K562 (cell line): ENCODE results near the gene CDC26.

Experiments
- EP300 ChIP-seq: IDR thresholded peaks from 2 replicates; pipeline ENCODE4 v1.6.1; 2012; ENCODE audit warnings: low read length, improper control_type of control experiment
- KLF16 ChIP-seq: IDR thresholded peaks from 2 replicates; pipeline ENCODE4 v1.6.1; 2016; ENCODE audit warnings: antibody characterized with exemption
- PHF21A ChIP-seq: fragments of 450-650 bp; IDR thresholded peaks from 2 replicates; pipeline ENCODE4 v1.6.1; 2017; ENCODE audit warnings: low read depth, borderline replicate concordance
- POLR2AphosphoS5 ChIP-seq: IDR thresholded peaks from 2 replicates; pipeline ENCODE4 v1.6.1; 2011; ENCODE audit warnings: mild to moderate bottlenecking, low read depth, low read length, moderate library complexity; ENCODE audit not compliant: control insufficient read depth, insufficient read depth
- TEAD2 ChIP-seq: fragments of 450-650 bp; IDR thresholded peaks from 2 replicates; pipeline ENCODE4 v1.6.1; 2016; ENCODE audit warnings: missing genetic modification characterization, control low read depth, missing compliant biosample characterization
- ZBTB7A ChIP-seq: IDR thresholded peaks from 2 replicates; pipeline ENCODE4 v1.6.1; 2011; ENCODE audit warnings: low read depth, mild to moderate bottlenecking, low read length, moderate library complexity, borderline replicate concordance; ENCODE audit not compliant: control insufficient read depth
- ZFP36 ChIP-seq: fragments of 150-350 bp; IDR thresholded peaks from 2 replicates; pipeline ENCODE4 v1.6.1; 2018; ENCODE audit warnings: low read length, low read depth; ENCODE audit not compliant: partially characterized antibody
- TF ChIP-seq, protein P1 (sequence below), 3 experiments: IDR thresholded peaks in 2 of 3; conservative IDR thresholded peaks in 1 of 3; 2 replicates each; pipeline ENCODE4 v1.5.1; 2011 to 2012; ENCODE audit warnings: low read length in 3 of 3, mild to moderate bottlenecking in 3 of 3, control low read depth in 2 of 3, improper control_type of control experiment in 1 of 3, inconsistent platforms in 1 of 3, low read depth in 1 of 3, mixed read lengths in 1 of 3, moderate library complexity in 1 of 3; ENCODE audit not compliant: insufficient read depth in 2 of 3
- TF ChIP-seq, protein P2 (sequence below): fragments of 250-450 bp; sonication (Bioruptor Pico); IDR thresholded peaks from 2 replicates; pipeline ENCODE4 v1.8.0; 2021; ENCODE audit warnings: moderate library complexity, mild to moderate bottlenecking, inconsistent platforms

DNA sequence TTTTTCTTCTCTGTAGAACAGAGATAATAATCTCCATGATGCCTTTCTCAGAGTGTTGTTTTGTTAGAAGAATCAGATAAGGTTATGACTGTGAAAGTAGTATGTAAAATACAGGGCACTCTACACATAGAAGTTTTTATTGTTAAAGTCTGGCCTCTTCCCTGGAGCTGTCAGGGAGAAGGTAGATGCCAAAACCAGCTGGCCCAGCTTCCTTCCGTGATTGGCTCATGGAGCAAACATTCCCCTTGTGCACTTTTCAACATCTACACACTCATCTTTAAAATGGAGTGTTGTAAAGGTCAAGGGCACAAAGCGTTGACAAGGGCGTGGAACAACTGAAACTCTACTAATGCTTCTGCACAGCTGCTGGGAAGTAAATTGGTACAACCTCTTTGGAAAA, 35.2 kb upstream of the CDC26 start:
- no peak for TF ChIP-seq EP300
- TF ChIP-seq, protein P1, sequence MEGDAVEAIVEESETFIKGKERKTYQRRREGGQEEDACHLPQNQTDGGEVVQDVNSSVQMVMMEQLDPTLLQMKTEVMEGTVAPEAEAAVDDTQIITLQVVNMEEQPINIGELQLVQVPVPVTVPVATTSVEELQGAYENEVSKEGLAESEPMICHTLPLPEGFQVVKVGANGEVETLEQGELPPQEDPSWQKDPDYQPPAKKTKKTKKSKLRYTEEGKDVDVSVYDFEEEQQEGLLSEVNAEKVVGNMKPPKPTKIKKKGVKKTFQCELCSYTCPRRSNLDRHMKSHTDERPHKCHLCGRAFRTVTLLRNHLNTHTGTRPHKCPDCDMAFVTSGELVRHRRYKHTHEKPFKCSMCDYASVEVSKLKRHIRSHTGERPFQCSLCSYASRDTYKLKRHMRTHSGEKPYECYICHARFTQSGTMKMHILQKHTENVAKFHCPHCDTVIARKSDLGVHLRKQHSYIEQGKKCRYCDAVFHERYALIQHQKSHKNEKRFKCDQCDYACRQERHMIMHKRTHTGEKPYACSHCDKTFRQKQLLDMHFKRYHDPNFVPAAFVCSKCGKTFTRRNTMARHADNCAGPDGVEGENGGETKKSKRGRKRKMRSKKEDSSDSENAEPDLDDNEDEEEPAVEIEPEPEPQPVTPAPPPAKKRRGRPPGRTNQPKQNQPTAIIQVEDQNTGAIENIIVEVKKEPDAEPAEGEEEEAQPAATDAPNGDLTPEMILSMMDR (IDR thresholded peaks at IDR 0.05 in 2 of 3, conservative IDR thresholded peaks at IDR 0.05 in 1 of 3; ENCODE audit: insufficient read depth in 2 of 3, low read depth in 1 of 3, low read length in 3 of 3), result no peak
- TF ChIP-seq TEAD2 (tag), result no peak
- no peak for TF ChIP-seq POLR2AphosphoS5
- no peak for TF ChIP-seq ZFP36
- TF ChIP-seq, protein P2, sequence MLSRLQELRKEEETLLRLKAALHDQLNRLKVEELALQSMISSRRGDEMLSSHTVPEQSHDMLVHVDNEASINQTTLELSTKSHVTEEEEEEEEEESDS (CRISPR knock-in tag), result no peak
- no peak for TF ChIP-seq PHF21A
- TF ChIP-seq ZBTB7A, result no peak
- TF ChIP-seq KLF16, result no peak
